Measurements from ENCODE around the gene CNTN6.

The CNTN6 gene

DNA sequence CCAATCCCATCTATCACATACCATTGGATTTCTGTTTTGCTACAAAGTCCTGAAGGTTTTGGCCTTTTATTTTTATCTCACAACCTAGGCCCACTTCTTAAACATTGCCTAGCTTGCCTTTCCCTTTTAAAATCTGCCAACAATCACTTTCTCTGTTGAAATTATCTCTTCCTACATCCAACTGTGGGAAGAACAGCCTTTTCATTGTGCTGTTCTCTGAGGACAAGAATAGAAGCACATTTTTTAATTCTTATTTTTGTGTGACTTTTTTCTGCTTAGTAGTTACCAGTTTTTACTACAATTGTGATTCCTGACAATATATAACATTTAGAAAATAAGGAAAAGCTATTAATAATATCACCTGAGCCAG, 159.2 kb downstream of the CNTN6 start:
- Mint-ChIP-seq H3K27me3 (ENCODE audit: low read depth, poor library complexity) (peaks cover 7% of the 10 kb centered on the region), H3K36me3 (ENCODE audit: low read depth) (no peaks in the 10 kb centered on the region), H3K9me3 (no peaks in the 10 kb centered on the region), H3K4me3 (no peak overlapping the region), H3K4me1 (no peaks in the 10 kb centered on the region), H3K27ac (no peak overlapping the region)
- TF ChIP-seq, protein P1, sequence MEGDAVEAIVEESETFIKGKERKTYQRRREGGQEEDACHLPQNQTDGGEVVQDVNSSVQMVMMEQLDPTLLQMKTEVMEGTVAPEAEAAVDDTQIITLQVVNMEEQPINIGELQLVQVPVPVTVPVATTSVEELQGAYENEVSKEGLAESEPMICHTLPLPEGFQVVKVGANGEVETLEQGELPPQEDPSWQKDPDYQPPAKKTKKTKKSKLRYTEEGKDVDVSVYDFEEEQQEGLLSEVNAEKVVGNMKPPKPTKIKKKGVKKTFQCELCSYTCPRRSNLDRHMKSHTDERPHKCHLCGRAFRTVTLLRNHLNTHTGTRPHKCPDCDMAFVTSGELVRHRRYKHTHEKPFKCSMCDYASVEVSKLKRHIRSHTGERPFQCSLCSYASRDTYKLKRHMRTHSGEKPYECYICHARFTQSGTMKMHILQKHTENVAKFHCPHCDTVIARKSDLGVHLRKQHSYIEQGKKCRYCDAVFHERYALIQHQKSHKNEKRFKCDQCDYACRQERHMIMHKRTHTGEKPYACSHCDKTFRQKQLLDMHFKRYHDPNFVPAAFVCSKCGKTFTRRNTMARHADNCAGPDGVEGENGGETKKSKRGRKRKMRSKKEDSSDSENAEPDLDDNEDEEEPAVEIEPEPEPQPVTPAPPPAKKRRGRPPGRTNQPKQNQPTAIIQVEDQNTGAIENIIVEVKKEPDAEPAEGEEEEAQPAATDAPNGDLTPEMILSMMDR (IDR thresholded peaks at IDR 0.05) = no peak
- no peak for DNase-seq

DNA sequence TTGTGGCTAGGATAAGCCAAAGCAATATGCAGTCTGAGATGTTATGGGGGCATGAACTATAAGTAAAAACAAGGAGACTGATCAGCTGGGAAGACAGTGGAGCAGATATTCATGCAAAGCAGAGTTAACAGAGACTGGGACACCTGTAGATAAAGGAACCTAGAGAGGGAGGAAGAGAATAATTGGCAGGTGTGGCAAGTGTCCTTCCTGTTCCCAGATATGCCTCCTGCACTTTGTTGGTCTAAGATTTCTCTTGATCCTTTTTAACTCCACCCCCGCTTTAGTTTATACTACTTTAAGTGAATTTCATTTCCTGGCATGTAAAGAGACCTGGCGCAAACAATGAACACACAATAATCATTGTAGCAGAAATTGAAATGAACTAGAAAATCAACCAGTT, 169.4 kb downstream of the CNTN6 start:
- H3K27ac Mint-ChIP-seq = no peak overlapping the region
- peaks cover 6% of the 10 kb centered on the region for H3K27me3 Mint-ChIP-seq (ENCODE audit: low read depth, poor library complexity)
- H3K4me1 Mint-ChIP-seq = no peaks in the 10 kb centered on the region
- TF ChIP-seq, protein P1 (IDR thresholded peaks at IDR 0.05) = no peak
- H3K4me3 Mint-ChIP-seq = no peak overlapping the region
- H3K36me3 Mint-ChIP-seq (ENCODE audit: low read depth) = no peaks in the 10 kb centered on the region
- no peaks in the 10 kb centered on the region for H3K9me3 Mint-ChIP-seq
- DNase-seq = no peak

DNA sequence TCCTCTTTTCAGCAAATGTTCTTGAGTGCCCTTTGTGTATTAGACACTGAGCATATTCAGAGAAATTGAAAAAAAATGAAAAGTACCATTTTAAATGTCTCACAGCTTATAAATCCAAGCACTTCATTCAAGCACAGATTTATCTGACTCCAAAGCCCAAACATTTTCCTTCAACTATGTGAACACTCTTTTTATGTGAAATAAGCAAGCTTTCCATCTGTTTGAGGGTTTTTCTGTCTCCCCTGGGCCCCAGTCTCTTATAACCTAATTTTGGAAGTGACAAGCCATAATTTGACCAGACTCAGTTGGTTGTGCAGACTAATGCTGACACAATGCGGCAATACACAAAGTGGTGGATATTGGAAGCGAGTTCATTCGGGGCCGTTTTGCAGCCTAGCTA, 170.3 kb downstream of the CNTN6 start:
- TF ChIP-seq, protein P1 (IDR thresholded peaks at IDR 0.05) = no peak
- Mint-ChIP-seq H3K36me3 (ENCODE audit: low read depth) (no peaks in the 10 kb centered on the region), H3K4me3 (no peak overlapping the region), H3K9me3 (no peaks in the 10 kb centered on the region), H3K27me3 (ENCODE audit: low read depth, poor library complexity) (no peaks in the 10 kb centered on the region), H3K4me1 (no peaks in the 10 kb centered on the region), H3K27ac (no peak overlapping the region)
- no peak for DNase-seq

GRCh38 chr3:1269808-1270207, 177.0 kb downstream of the CNTN6 start:
- H3K4me3 Mint-ChIP-seq = no peak overlapping the region
- no peaks in the 10 kb centered on the region for H3K36me3 Mint-ChIP-seq (ENCODE audit: low read depth)
- TF ChIP-seq, protein P1 (IDR thresholded peaks at IDR 0.05) = no peak
- H3K27ac Mint-ChIP-seq = no peak overlapping the region
- peaks cover 11% of the 10 kb centered on the region for H3K9me3 Mint-ChIP-seq
- peaks cover 5% of the 10 kb centered on the region for H3K27me3 Mint-ChIP-seq (ENCODE audit: low read depth, poor library complexity)
- no peaks in the 10 kb centered on the region for H3K4me1 Mint-ChIP-seq
- no peak for DNase-seq

DNA sequence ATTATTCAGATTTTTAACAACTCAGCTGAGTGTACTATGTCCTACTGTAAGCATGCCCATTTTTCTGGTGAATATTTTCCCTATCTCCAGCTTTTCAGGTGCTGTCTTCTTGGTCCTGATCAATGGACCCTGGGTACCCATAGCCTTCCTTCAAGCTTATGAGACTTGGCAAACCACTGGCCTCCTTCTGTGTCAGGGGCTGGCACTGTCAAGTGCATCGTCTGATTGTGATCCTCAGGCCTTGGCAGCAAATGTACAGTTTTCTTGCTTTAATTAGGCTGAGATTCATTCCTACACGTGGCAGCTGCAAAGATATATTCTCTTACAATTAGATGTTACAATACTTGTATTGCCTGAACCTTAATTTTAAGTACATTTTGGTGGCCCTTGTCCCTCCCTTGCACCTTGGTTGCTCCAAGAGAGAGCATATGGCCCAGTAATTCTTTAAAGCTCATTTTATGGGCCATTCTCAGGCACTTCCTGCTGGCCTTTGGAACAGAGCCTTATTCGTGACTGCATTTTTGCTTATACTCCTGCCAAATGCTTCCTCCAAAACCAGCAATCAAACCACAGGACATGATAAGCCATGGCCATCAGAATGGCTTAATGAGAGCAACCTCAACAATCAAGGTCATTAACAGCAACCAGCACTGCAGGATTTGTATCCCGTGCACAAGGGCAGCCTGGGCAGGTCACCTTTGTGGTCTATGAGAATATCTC, 179.9 kb downstream of the CNTN6 start:
- Mint-ChIP-seq H3K9me3 (peaks cover 11% of the 10 kb centered on the region), H3K36me3 (ENCODE audit: low read depth) (no peaks in the 10 kb centered on the region), H3K4me1 (no peaks in the 10 kb centered on the region), H3K4me3 (no peak overlapping the region), H3K27ac (no peak overlapping the region), H3K27me3 (ENCODE audit: low read depth, poor library complexity) (peaks cover 5% of the 10 kb centered on the region)
- DNase-seq = no peak
- TF ChIP-seq, protein P1 (IDR thresholded peaks at IDR 0.05) = no peak

GRCh38 chr3:1275495-1275894, 182.7 kb downstream of the CNTN6 start:
- Mint-ChIP-seq H3K9me3 (peaks cover 11% of the 10 kb centered on the region), H3K36me3 (ENCODE audit: low read depth) (no peaks in the 10 kb centered on the region), H3K4me1 (no peaks in the 10 kb centered on the region), H3K27ac (no peak overlapping the region), H3K4me3 (no peak overlapping the region), H3K27me3 (ENCODE audit: low read depth, poor library complexity) (peaks cover 5% of the 10 kb centered on the region)
- DNase-seq = peak; percentile 14
- TF ChIP-seq, protein P1 (IDR thresholded peaks at IDR 0.05) = peak; percentile 19
